ENCODE data around the gene LYVE1.

GRCh38 chr11:10573028-10573427 lies 4.6 kb upstream of the LYVE1 start:
- TF ChIP-seq YY1 (IDR thresholded peaks at IDR 0.05; ENCODE audit: low read depth) = no peak
- no peak for TF ChIP-seq RAD21 (IDR thresholded peaks at IDR 0.05; ENCODE audit: low read depth)
- no peak for TF ChIP-seq USF1 (IDR thresholded peaks at IDR 0.05)
- no peak for TF ChIP-seq EP300 (IDR thresholded peaks at IDR 0.05; ENCODE audit: borderline replicate concordance)
- TF ChIP-seq, protein P1, sequence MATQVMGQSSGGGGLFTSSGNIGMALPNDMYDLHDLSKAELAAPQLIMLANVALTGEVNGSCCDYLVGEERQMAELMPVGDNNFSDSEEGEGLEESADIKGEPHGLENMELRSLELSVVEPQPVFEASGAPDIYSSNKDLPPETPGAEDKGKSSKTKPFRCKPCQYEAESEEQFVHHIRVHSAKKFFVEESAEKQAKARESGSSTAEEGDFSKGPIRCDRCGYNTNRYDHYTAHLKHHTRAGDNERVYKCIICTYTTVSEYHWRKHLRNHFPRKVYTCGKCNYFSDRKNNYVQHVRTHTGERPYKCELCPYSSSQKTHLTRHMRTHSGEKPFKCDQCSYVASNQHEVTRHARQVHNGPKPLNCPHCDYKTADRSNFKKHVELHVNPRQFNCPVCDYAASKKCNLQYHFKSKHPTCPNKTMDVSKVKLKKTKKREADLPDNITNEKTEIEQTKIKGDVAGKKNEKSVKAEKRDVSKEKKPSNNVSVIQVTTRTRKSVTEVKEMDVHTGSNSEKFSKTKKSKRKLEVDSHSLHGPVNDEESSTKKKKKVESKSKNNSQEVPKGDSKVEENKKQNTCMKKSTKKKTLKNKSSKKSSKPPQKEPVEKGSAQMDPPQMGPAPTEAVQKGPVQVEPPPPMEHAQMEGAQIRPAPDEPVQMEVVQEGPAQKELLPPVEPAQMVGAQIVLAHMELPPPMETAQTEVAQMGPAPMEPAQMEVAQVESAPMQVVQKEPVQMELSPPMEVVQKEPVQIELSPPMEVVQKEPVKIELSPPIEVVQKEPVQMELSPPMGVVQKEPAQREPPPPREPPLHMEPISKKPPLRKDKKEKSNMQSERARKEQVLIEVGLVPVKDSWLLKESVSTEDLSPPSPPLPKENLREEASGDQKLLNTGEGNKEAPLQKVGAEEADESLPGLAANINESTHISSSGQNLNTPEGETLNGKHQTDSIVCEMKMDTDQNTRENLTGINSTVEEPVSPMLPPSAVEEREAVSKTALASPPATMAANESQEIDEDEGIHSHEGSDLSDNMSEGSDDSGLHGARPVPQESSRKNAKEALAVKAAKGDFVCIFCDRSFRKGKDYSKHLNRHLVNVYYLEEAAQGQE (IDR thresholded peaks at IDR 0.05; ENCODE audit: low read depth) = no peak
- TF ChIP-seq, protein P2, sequence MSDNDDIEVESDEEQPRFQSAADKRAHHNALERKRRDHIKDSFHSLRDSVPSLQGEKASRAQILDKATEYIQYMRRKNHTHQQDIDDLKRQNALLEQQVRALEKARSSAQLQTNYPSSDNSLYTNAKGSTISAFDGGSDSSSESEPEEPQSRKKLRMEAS (IDR thresholded peaks at IDR 0.05) = no peak

Measured in Ishikawa (cell line).